Measurements from ENCODE around the gene CBL.
"Not testable (repeated sequence)": the region's sequence is repeated elsewhere in the genome, so short reads cannot be mapped to it uniquely, and the experiment has no call there.

CBL gene

GRCh38 chr11:119218141-119218878 lies 12.2 kb downstream of the CBL start:
- no peak for DNase-seq

- DNase-seq, result no peak
Measured at GRCh38 chr11:119222308-119222707, 16.2 kb downstream of the CBL start.

GRCh38 chr11:119222891-119223290 lies 16.8 kb downstream of the CBL start:
- DNase-seq, result no peak

- DNase-seq, result no peak
Measured at GRCh38 chr11:119223856-119224255, 17.7 kb downstream of the CBL start.

GRCh38 chr11:119228535-119229287 lies 22.6 kb downstream of the CBL start:
- not testable (repeated sequence) for DNase-seq

GRCh38 chr11:119229288-119229672 lies 23.1 kb downstream of the CBL start:
- no peak for DNase-seq

GRCh38 chr11:119229741-119230140 lies 23.6 kb downstream of the CBL start:
- DNase-seq, result no peak

- no peak for DNase-seq
Measured at GRCh38 chr11:119236490-119236889, 30.4 kb downstream of the CBL start.

- DNase-seq, result no peak
Measured at GRCh38 chr11:119236891-119237290, 30.8 kb downstream of the CBL start.

- DNase-seq, result no peak
Measured at GRCh38 chr11:119237515-119237914, 31.4 kb downstream of the CBL start.

GRCh38 chr11:119248750-119249670 lies 42.9 kb downstream of the CBL start:
- DNase-seq, result no peak

GRCh38 chr11:119249671-119250010 lies 43.5 kb downstream of the CBL start:
- DNase-seq, result no peak

GRCh38 chr11:119251114-119251513 lies 45.0 kb downstream of the CBL start:
- no peak for DNase-seq

- no peak for DNase-seq
Measured at GRCh38 chr11:119254239-119254638, 48.1 kb downstream of the CBL start.

GRCh38 chr11:119258180-119258579 lies 52.0 kb downstream of the CBL start:
- no peak for DNase-seq

GRCh38 chr11:119258983-119259382 lies 52.8 kb downstream of the CBL start:
- no peak for DNase-seq

- no peak for DNase-seq
Measured at GRCh38 chr11:119262668-119263351, 56.7 kb downstream of the CBL start.

- no peak for DNase-seq
Measured at GRCh38 chr11:119263352-119263940, 57.3 kb downstream of the CBL start.

- no peak for DNase-seq
Measured at GRCh38 chr11:119266063-119266462, 59.9 kb downstream of the CBL start.

- DNase-seq, result no peak
Measured at GRCh38 chr11:119266517-119267255, 60.5 kb downstream of the CBL start.

- no peak for DNase-seq
Measured at GRCh38 chr11:119267645-119268044, 61.5 kb downstream of the CBL start.

GRCh38 chr11:119273721-119274120 lies 67.6 kb downstream of the CBL start:
- DNase-seq, result no peak
